HEK293 (cell line): ENCODE results near the gene KRTAP5-11.
"Not testable (repeated sequence)": the region's sequence is repeated elsewhere in the genome, so short reads cannot be mapped to it uniquely, and the experiment has no call there.

Experiments
- CTCF ChIA-PET: fragments of 350-600 bp; formaldehyde crosslinking; extraction: SDS; loops from one replicate; lab custom pipeline; 2021; ENCODE audit warnings: antibody characterized with exemption; lab: Yijun Ruan, JAX
- POLR2A ChIA-PET: fragments of 300-600 bp; formaldehyde crosslinking; extraction: SDS; loops from one replicate; lab custom pipeline; 2020; ENCODE audit warnings: antibody characterized with exemption, inconsistent platforms; lab: Yijun Ruan, JAX
- H3K27ac ChIP-seq: fragments of 200-500 bp; sonication (Bioruptor generic); 2 replicates; pipeline ENCODE4 v1.5.1; 2014; ENCODE audit warnings: low read depth, low read length, control low read depth, inconsistent platforms; ENCODE audit errors: extremely low read depth
- H3K36me3 ChIP-seq, 2 experiments: fragments of 200-500 bp in 1 of 2; sonication (Bioruptor generic) in 1 of 2; 1 replicate in 1 of 2; 2 replicates in 1 of 2; pipeline ENCODE4 v1.5.1; 2014 to 2017; ENCODE audit warnings: inconsistent platforms in 2 of 2, low read length in 2 of 2; ENCODE audit not compliant: control insufficient read depth in 2 of 2, insufficient read depth in 1 of 2
- H3K4me1 ChIP-seq: fragments of 200-500 bp; sonication (Bioruptor generic); 2 replicates; pipeline ENCODE4 v1.5.1; 2014; ENCODE audit warnings: mild to moderate bottlenecking, low read length, inconsistent platforms; ENCODE audit not compliant: control insufficient read depth, insufficient read depth
- H3K4me3 ChIP-seq: 2 replicates; pipeline ENCODE4 v1.5.1; 2011; ENCODE audit warnings: low read depth, mild to moderate bottlenecking, control low read depth, low read length, moderate library complexity
- H3K9me3 ChIP-seq: fragments of 200-500 bp; sonication (Bioruptor generic); 2 replicates; pipeline ENCODE4 v1.5.1; 2014; ENCODE audit warnings: low read depth, low read length, inconsistent platforms; ENCODE audit not compliant: control insufficient read depth, insufficient read depth
- HOXD13 ChIP-seq: sonication (generic); formaldehyde crosslinking; IDR thresholded peaks from 2 replicates; pipeline ENCODE4 v1.8.0; 2022; ENCODE audit warnings: missing genetic modification reagents, borderline replicate concordance
- INSM2 ChIP-seq: fragments of 450-650 bp; formaldehyde crosslinking; IDR thresholded peaks from 2 replicates; pipeline ENCODE4 v1.5.1; 2016; ENCODE audit warnings: missing biosample characterization, missing genetic modification characterization
- MEIS1 ChIP-seq: sonication (generic); formaldehyde crosslinking; IDR thresholded peaks from 2 replicates; pipeline ENCODE4 v1.8.1; 2022; ENCODE audit warnings: missing genetic modification reagents, mild to moderate bottlenecking, borderline replicate concordance
- PRDM1 ChIP-seq: fragments of 450-650 bp; formaldehyde crosslinking; IDR thresholded peaks from 2 replicates; pipeline ENCODE4; 2016; ENCODE audit warnings: missing biosample characterization, missing genetic modification characterization
- ZBTB21 ChIP-seq: fragments of 450-650 bp; formaldehyde crosslinking; IDR thresholded peaks from 2 replicates; pipeline ENCODE4 v1.5.1; 2017; ENCODE audit warnings: missing biosample characterization, missing genetic modification characterization
- ZNF155 ChIP-seq: fragments of 450-650 bp; formaldehyde crosslinking; IDR thresholded peaks from 2 replicates; pipeline ENCODE4 v1.5.1; 2016; ENCODE audit warnings: missing biosample characterization, missing genetic modification characterization
- ZNF19 ChIP-seq: fragments of 450-650 bp; formaldehyde crosslinking; IDR thresholded peaks from 2 replicates; pipeline ENCODE4; 2016; ENCODE audit warnings: missing biosample characterization, missing genetic modification characterization, low read depth
- ZNF302 ChIP-seq: fragments of 450-650 bp; formaldehyde crosslinking; IDR thresholded peaks from 2 replicates; pipeline ENCODE4 v1.5.1; 2016; ENCODE audit warnings: missing biosample characterization, missing genetic modification characterization, low read depth
- ZNF596 ChIP-seq: fragments of 450-650 bp; IDR thresholded peaks from 2 replicates; pipeline ENCODE4 v1.5.0; 2018; ENCODE audit warnings: missing biosample characterization, mild to moderate bottlenecking, missing genetic modification characterization, moderate library complexity
- ZNF645 ChIP-seq: fragments of 450-650 bp; formaldehyde crosslinking; IDR thresholded peaks from 2 replicates; pipeline ENCODE4; 2016; ENCODE audit warnings: missing biosample characterization, missing genetic modification characterization
- ZNF670 ChIP-seq: fragments of 450-650 bp; formaldehyde crosslinking; IDR thresholded peaks from 2 replicates; pipeline ENCODE4 v1.5.1; 2016; ENCODE audit warnings: missing biosample characterization, missing genetic modification characterization, low read depth
- TF ChIP-seq, protein P1 (sequence below): fragments of 450-650 bp; formaldehyde crosslinking; IDR thresholded peaks from 2 replicates; pipeline ENCODE4 v1.5.1; 2016; ENCODE audit warnings: missing biosample characterization, missing genetic modification characterization
- TF ChIP-seq, protein P2 (sequence below): fragments of 450-650 bp; formaldehyde crosslinking; IDR thresholded peaks from 2 replicates; pipeline ENCODE4 v1.5.1; 2016; ENCODE audit warnings: missing biosample characterization, missing genetic modification characterization
- TF ChIP-seq, protein P3 (sequence below): fragments of 450-650 bp; formaldehyde crosslinking; IDR thresholded peaks from 2 replicates; pipeline ENCODE4 v1.5.1; 2017; ENCODE audit warnings: missing biosample characterization, missing genetic modification characterization

Gene KRTAP5-11, protein sequence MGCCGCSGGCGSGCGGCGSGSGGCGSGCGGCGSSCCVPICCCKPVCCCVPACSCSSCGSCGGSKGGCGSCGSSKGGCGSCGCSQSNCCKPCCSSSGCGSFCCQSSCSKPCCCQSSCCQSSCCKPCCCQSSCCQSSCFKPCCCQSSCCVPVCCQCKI

GRCh38 chr11:71582309-71582895 lies at the start of gene KRTAP5-11:
Gene KRTAP5-11 (minus strand): TSS chr11:71582875. CDS start chr11:71582837, 38 bp downstream.
- no peaks in the 10 kb centered on the region for H3K9me3 ChIP-seq
- H3K27ac ChIP-seq = no peak within 1 kb of the TSS
- TF ChIP-seq ZNF670 (no peak), ZNF645 (no peak), ZNF155 (no peak), ZNF19 (tag by site-specific recombination) (no peak), ZNF596 (no peak), PRDM1 (tag by site-specific recombination) (no peak), ZBTB21 (no peak), INSM2 (tag by site-specific recombination) (no peak), ZNF302 (tag by site-specific recombination) (no peak), MEIS1 (no peak), HOXD13 (CRISPR knock-in tag) (no peak)
- TF ChIP-seq, protein P1, sequence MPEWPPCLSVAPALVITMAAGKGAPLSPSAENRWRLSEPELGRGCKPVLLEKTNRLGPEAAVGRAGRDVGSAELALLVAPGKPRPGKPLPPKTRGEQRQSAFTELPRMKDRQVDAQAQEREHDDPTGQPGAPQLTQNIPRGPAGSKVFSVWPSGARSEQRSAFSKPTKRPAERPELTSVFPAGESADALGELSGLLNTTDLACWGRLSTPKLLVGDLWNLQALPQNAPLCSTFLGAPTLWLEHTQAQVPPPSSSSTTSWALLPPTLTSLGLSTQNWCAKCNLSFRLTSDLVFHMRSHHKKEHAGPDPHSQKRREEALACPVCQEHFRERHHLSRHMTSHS (tag by site-specific recombination) = no peak
- TF ChIP-seq, protein P2, sequence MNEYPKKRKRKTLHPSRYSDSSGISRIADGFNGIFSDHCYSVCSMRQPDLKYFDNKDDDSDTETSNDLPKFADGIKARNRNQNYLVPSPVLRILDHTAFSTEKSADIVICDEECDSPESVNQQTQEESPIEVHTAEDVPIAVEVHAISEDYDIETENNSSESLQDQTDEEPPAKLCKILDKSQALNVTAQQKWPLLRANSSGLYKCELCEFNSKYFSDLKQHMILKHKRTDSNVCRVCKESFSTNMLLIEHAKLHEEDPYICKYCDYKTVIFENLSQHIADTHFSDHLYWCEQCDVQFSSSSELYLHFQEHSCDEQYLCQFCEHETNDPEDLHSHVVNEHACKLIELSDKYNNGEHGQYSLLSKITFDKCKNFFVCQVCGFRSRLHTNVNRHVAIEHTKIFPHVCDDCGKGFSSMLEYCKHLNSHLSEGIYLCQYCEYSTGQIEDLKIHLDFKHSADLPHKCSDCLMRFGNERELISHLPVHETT = no peak
- TF ChIP-seq, protein P3, sequence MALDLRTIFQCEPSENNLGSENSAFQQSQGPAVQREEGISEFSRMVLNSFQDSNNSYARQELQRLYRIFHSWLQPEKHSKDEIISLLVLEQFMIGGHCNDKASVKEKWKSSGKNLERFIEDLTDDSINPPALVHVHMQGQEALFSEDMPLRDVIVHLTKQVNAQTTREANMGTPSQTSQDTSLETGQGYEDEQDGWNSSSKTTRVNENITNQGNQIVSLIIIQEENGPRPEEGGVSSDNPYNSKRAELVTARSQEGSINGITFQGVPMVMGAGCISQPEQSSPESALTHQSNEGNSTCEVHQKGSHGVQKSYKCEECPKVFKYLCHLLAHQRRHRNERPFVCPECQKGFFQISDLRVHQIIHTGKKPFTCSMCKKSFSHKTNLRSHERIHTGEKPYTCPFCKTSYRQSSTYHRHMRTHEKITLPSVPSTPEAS (tag by site-specific recombination) = no peak
- H3K4me1 ChIP-seq = no peaks in the 10 kb centered on the region
- ChIA-PET CTCF (interaction anchor here (0.6 to 1.2 kb wide), 4 partner anchors 8 to 831 kb away, joined by 3 to 4 read pairs (median 3); no protein-coding TSS in a partner anchor), POLR2A (no interaction called here)
- H3K36me3 ChIP-seq = no peaks in the 10 kb centered on the region
- H3K4me3 ChIP-seq = no peak within 1 kb of the TSS

DNA sequence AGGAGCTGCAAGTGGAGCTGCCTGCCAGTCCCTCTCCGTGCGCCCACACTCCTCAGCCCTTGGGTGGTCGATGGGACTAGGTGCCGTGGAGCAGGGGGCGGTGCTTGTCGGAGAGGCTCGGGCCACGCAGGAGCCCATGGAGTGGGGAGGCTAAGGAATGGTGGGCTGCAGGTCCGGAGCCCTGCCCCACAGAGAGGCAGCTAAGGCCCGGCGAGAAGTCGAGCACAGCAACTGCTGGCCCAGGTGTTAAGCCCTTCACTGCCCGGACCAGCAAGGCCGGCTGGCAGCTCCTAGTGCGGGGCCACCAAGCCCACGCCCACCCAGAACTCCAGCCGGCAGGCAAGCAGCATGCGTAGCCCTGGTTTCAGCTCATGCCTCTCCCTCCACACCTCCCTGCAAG lies 48.9 kb upstream of the KRTAP5-11 start:
- H3K36me3 ChIP-seq, H3K27ac ChIP-seq, H3K4me1 ChIP-seq, POLR2A ChIA-PET, H3K9me3 ChIP-seq, H3K4me3 ChIP-seq: not testable (repeated sequence)
- CTCF ChIA-PET = interaction anchor here (0.6 kb wide), 1 partner anchor 51 kb away, joined by 3 read pairs; no protein-coding TSS in a partner anchor

DNA sequence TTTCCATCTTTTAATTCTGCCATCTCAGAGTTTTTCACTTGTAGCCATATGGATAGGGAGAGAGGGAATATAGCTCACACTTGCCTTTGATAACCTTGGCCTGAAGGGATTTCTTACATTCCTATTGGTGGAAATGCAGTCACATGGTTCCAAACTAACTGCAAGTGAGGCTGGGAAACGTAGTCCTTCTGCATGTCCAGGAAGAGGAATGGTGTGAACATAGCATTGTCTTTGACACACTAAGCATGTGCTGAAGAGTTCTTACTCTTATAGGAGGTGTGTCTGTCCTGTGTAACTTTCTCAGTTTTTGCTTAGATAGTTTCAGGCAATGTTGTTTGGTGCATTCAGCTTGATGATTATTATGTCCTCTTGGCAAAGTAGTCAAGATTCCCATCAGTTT lies 47.4 kb upstream of the KRTAP5-11 start:
- H3K36me3 ChIP-seq, H3K4me1 ChIP-seq, H3K27ac ChIP-seq, H3K4me3 ChIP-seq, CTCF ChIA-PET, POLR2A ChIA-PET, H3K9me3 ChIP-seq: not testable (repeated sequence)

DNA sequence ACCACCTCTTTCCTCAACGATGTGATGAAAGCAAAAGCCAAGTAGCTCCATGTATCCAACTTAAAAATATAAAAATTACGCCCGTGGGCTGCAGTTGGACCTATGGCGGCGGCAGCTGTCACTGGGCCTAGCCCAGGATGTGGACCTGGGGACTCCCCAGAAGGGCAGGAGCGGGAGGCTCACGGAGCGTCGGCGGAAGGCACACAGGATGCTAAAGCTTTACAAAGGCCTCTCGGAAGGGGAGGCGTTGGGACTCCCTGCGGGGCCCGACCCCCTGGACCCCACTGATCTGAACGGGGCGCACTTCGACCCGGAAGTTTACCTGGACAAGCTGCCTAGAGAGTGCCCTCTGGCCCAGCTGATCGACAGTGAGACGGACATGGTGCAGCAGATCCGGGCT lies 46.3 kb upstream of the KRTAP5-11 start:
- POLR2A ChIA-PET, H3K27ac ChIP-seq, H3K4me3 ChIP-seq, H3K36me3 ChIP-seq, H3K9me3 ChIP-seq, H3K4me1 ChIP-seq: not testable (repeated sequence)
- CTCF ChIA-PET = interaction anchor here (0.6 kb wide), 1 partner anchor 1756 kb away, joined by 4 read pairs; no protein-coding TSS in a partner anchor

- H3K36me3 ChIP-seq, POLR2A ChIA-PET, H3K4me3 ChIP-seq, CTCF ChIA-PET, H3K4me1 ChIP-seq, H3K9me3 ChIP-seq, H3K27ac ChIP-seq: not testable (repeated sequence)
Observed at GRCh38 chr11:71623226-71623625, 40.6 kb upstream of the KRTAP5-11 start.

DNA sequence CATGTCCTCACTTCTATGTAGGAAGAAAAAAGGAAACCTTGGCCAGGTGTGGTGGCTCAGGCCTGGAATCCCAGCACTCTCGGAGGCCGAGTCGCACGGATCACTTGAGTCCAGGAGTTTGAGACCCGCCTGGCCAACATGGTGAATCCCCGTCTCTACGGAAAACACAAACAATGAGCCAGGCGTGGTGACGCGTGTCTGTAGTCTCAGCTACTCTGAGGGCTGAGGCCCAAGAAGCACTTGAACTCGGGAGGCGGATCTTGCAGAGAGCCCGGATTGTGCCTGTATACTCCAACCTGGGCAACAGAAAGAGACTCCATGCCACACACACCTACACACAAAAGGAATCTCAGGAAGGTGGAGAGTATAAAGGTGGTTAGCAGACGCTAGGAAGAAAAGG lies 39.9 kb upstream of the KRTAP5-11 start:
- H3K9me3 ChIP-seq, CTCF ChIA-PET, H3K36me3 ChIP-seq, H3K27ac ChIP-seq, H3K4me3 ChIP-seq, H3K4me1 ChIP-seq, POLR2A ChIA-PET: not testable (repeated sequence)
